ENCODE results near the gene GRM7.

Gene GRM7

GRCh38 chr3:6965881-6966280 is 105.0 kb downstream of the GRM7 start (continued):
- TF ChIP-seq ZNF404 (tag by site-specific recombination; IDR thresholded peaks at IDR 0.05): no peak

DNA sequence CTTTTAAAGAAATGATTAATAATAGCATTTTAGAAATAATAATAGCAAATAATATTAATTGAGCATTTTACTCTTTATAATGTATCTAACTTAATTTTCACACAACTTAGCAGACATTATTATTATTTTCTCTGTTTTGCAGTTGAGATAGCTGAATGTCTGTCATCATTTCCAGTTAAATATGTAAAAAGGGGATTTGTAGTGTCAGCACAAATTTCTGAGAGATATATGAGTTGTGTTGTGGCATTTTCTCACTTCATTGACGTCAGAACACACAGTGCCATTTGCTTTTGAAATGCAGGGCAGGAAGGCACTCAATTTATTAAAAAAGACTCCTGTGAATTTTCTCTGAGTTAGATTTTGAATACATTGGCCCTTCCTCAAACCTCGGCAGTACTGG is 111.0 kb downstream of the GRM7 start:
- Histone ChIP-seq H3K4me1 (ENCODE audit: control insufficient read depth, insufficient read depth, low read length) (no peaks in the 10 kb centered on the region), H3K27ac (ENCODE audit: extremely low read depth, low read depth, low read length) (no peak overlapping the region), H3K4me3 (ENCODE audit: low read depth, low read length) (no peak overlapping the region), H3K36me3 (ENCODE audit: control insufficient read depth in 2 of 2, insufficient read depth in 1 of 2, low read length in 2 of 2) (no peaks in the 10 kb centered on the region), H3K9me3 (ENCODE audit: control insufficient read depth, insufficient read depth, low read depth, low read length) (no peaks in the 10 kb centered on the region)
- CTCF ChIA-PET: no interaction called here
- POLR2A ChIA-PET: no interaction called here
- TF ChIP-seq ZNF335 (tag by site-specific recombination; conservative IDR thresholded peaks at IDR 0.05) (no peak), ATF2 (tag by site-specific recombination; IDR thresholded peaks at IDR 0.05; ENCODE audit: low read depth) (no peak), ZXDB (tag by site-specific recombination; IDR thresholded peaks at IDR 0.05) (no peak)

GRCh38 chr3:6985848-6986247 is 124.9 kb downstream of the GRM7 start:
- Histone ChIP-seq H3K9me3 (ENCODE audit: control insufficient read depth, insufficient read depth, low read depth, low read length) (no peaks in the 10 kb centered on the region), H3K4me1 (ENCODE audit: control insufficient read depth, insufficient read depth, low read length) (no peaks in the 10 kb centered on the region), H3K4me3 (ENCODE audit: low read depth, low read length) (no peak overlapping the region), H3K36me3 (ENCODE audit: control insufficient read depth in 2 of 2, insufficient read depth in 1 of 2, low read length in 2 of 2) (no peaks in the 10 kb centered on the region), H3K27ac (ENCODE audit: extremely low read depth, low read depth, low read length) (no peak overlapping the region)
- ChIA-PET POLR2A (no interaction called here), CTCF (no interaction called here)
- TF ChIP-seq ZNF121 (tag by site-specific recombination; IDR thresholded peaks at IDR 0.05): no peak
- TF ChIP-seq ZNF654 (tag by site-specific recombination; IDR thresholded peaks at IDR 0.05; ENCODE audit: low read depth): no peak
- TF ChIP-seq ZNF560 (tag by site-specific recombination; IDR thresholded peaks at IDR 0.05; ENCODE audit: borderline replicate concordance): no peak
- TF ChIP-seq TSHZ1 (tag by site-specific recombination; IDR thresholded peaks at IDR 0.05; ENCODE audit: borderline replicate concordance): no peak
- no peak for TF ChIP-seq ZFP69B (tag by site-specific recombination; IDR thresholded peaks at IDR 0.05)
- TF ChIP-seq WT1 (tag by site-specific recombination; IDR thresholded peaks at IDR 0.05): no peak
- TF ChIP-seq ZNF214 (tag by site-specific recombination; IDR thresholded peaks at IDR 0.05; ENCODE audit: borderline replicate concordance): no peak
- no peak for TF ChIP-seq ZNF837 (tag by site-specific recombination; IDR thresholded peaks at IDR 0.05)
- no peak for TF ChIP-seq ZBTB1 (tag by site-specific recombination; IDR thresholded peaks at IDR 0.05)
- TF ChIP-seq, protein P1, sequence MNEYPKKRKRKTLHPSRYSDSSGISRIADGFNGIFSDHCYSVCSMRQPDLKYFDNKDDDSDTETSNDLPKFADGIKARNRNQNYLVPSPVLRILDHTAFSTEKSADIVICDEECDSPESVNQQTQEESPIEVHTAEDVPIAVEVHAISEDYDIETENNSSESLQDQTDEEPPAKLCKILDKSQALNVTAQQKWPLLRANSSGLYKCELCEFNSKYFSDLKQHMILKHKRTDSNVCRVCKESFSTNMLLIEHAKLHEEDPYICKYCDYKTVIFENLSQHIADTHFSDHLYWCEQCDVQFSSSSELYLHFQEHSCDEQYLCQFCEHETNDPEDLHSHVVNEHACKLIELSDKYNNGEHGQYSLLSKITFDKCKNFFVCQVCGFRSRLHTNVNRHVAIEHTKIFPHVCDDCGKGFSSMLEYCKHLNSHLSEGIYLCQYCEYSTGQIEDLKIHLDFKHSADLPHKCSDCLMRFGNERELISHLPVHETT (tag by site-specific recombination; IDR thresholded peaks at IDR 0.05): no peak
- TF ChIP-seq ZBTB17 (tag by site-specific recombination; IDR thresholded peaks at IDR 0.05): no peak
- no peak for TF ChIP-seq ZNF558 (tag by site-specific recombination; IDR thresholded peaks at IDR 0.05)
- TF ChIP-seq, protein P2, sequence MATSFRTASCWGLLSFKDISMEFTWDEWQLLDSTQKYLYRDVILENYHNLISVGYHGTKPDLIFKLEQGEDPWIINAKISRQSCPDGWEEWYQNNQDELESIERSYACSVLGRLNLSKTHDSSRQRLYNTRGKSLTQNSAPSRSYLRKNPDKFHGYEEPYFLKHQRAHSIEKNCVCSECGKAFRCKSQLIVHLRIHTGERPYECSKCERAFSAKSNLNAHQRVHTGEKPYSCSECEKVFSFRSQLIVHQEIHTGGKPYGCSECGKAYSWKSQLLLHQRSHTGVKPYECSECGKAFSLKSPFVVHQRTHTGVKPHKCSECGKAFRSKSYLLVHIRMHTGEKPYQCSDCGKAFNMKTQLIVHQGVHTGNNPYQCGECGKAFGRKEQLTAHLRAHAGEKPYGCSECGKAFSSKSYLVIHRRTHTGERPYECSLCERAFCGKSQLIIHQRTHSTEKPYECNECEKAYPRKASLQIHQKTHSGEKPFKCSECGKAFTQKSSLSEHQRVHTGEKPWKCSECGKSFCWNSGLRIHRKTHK (tag by site-specific recombination; IDR thresholded peaks at IDR 0.05): no peak
- TF ChIP-seq ZNF132 (tag by site-specific recombination; IDR thresholded peaks at IDR 0.05; ENCODE audit: borderline replicate concordance): no peak
- TF ChIP-seq HIC1 (tag by site-specific recombination; IDR thresholded peaks at IDR 0.05): no peak
- no peak for TF ChIP-seq REPIN1 (tag by site-specific recombination; IDR thresholded peaks at IDR 0.05; ENCODE audit: low read depth)
- TF ChIP-seq ZNF488 (tag by site-specific recombination; IDR thresholded peaks at IDR 0.05): no peak
- no peak for TF ChIP-seq ZNF19 (tag by site-specific recombination; IDR thresholded peaks at IDR 0.05; ENCODE audit: low read depth)
- TF ChIP-seq ZNF146 (tag by site-specific recombination; IDR thresholded peaks at IDR 0.05): no peak
- no peak for TF ChIP-seq OSR2 (tag by site-specific recombination; IDR thresholded peaks at IDR 0.05)
